ENCODE data around the gene EHD4.

Gene EHD4

GRCh38 chr15:41972253-41973242 lies at the start of gene EHD4:
Gene EHD4, minus strand, starts transcription at chr15:41972557. Its CDS starts 63 bp downstream, at chr15:41972494.
- peak; percentile 97 for DNase-seq

DNA sequence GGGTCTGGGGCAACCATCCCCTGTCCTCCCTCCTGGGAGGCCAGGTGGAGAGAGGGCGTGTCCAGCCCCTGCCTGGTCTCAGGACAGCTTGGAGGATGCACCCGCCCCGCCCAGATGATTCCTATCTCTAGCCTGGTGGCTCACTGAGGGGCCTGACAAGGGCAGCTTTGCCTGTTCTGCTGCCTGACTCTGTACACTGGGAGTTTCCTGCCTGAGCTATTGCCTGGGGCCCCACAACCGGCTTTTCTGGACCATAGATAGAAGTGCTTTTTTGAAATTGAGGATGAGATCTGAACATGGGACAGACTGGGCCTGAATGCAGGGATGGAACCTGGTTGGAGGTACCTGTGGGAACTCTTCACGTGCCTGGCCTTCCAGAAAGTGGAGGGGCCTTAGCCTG lies 49.2 kb upstream of the EHD4 start:
- DNase-seq, result no peak

GRCh38 chr15:42020713-42021273 lies 48.4 kb upstream of the EHD4 start, which contains the start of gene PLA2G4E:
Gene PLA2G4E, minus strand, starts transcription at chr15:42021042. Its CDS starts 12 bp downstream, at chr15:42021030.
- no peak for DNase-seq

- no peak for DNase-seq
Measured at GRCh38 chr15:42018306-42019224, 46.2 kb upstream of the EHD4 start.

GRCh38 chr15:42016971-42017370 lies 44.6 kb upstream of the EHD4 start:
- no peak for DNase-seq

GRCh38 chr15:42014406-42014805 lies 42.0 kb upstream of the EHD4 start:
- no peak for DNase-seq

GRCh38 chr15:42012928-42013482 lies 40.6 kb upstream of the EHD4 start:
- DNase-seq, result no peak

GRCh38 chr15:42012241-42012640 lies 39.9 kb upstream of the EHD4 start:
- DNase-seq, result no peak

GRCh38 chr15:42011074-42011473 lies 38.7 kb upstream of the EHD4 start:
- no peak for DNase-seq

DNA sequence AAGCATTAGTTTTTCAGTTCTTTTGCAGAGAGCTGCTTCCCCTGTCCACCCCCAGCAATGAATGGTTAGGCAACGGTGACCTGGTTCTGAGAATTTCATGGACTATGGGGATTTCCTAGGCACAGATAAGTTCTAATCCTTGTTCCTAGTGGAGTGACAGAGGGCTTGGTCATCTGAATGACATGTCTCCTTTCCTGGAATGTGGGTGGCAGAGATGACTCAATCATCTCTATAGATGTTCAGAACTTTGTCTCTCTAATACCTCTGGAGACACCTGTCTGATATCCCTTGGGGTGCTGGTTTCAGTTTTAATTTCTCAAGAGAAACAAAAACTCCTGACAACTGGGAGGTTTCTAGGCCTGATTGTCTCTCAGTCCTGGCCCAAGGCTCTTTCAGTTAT lies 38.1 kb upstream of the EHD4 start:
- no peak for DNase-seq

- no peak for DNase-seq
Measured at GRCh38 chr15:42009474-42009873, 37.1 kb upstream of the EHD4 start.

DNA sequence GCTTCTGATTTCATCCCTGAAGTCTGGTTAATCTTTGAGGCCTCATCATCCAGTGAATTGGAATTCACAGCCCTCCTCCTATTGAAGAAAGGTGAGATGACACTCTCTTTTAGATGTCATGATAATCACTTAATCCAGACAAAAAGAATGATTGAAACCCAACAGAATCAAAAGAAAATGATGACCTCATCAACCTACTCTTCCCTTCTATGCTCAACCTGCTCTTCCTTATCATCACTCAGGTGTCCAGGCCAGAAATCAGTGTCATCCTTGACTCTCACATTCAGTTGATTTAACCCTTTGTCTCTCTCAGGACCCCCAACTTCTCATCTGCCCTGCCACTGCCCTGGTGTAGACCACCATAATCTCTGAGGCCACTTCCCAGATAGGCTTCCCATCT lies 36.7 kb upstream of the EHD4 start:
- no peak for DNase-seq

GRCh38 chr15:42007386-42007785 lies 35.0 kb upstream of the EHD4 start:
- DNase-seq, result no peak

DNA sequence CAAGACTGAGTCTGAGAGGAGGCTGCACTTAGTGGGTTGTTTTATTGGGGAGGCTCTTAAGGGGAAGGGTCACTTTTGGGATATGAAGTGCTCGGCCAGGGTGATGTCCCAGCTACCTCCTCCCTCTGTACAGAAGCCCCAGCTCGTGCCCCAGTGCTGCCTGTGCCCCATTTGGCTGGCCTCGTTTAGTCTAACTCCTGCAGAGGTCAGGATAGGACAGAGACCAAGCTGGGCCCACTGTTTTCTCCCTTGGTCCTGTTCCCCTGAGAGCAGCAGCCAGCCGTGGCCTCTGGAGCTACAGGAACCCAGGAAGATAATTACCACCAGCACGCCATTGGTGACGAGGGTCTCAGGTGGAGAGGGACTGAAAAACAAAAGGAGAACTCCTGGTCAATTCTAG lies 30.0 kb upstream of the EHD4 start:
- no peak for DNase-seq

- DNase-seq, result no peak
Measured at GRCh38 chr15:42001236-42001635, 28.9 kb upstream of the EHD4 start.

GRCh38 chr15:41999290-42000285 lies 27.2 kb upstream of the EHD4 start:
- DNase-seq, result no peak

GRCh38 chr15:41997845-41998244 lies 25.5 kb upstream of the EHD4 start:
- no peak for DNase-seq

- no peak for DNase-seq
Measured at GRCh38 chr15:41996921-41997592, 24.7 kb upstream of the EHD4 start.

DNA sequence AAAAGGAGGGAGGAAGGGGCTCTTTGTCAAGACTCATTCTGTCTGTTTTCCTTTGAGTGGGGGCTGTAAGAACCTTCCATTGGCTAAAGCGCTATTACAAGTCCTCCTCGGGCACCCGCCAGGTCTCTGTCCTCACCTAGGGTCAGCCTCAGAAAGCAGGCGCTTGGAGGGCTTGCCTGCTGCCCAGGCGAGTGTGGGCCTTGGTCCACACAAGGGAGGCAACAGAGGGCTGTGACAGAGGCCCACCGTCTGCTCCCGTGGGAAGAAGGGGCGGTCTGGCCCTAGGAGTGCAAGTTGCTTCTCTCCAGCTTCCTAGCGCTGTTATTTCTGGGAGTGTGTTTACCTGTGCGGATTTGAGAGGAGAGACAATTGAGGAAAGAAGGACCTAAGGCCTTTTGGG lies 24.0 kb upstream of the EHD4 start:
- DNase-seq, result no peak

GRCh38 chr15:41995476-41995855 lies 23.1 kb upstream of the EHD4 start:
- DNase-seq, result no peak
